ENCODE data around the gene C6orf62. TPM values are rescaled to one million over a fixed set of nuclear protein-coding genes. Genes with fewer than 3 reads are reported as not detected.
"Not testable (repeated sequence)": the region's sequence is repeated elsewhere in the genome, so short reads cannot be mapped to it uniquely, and the experiment has no call there.

C6orf62 gene
- total RNA-seq, 1 experiment from 2014 or later, result 64.9 TPM

GRCh38 chr6:24702720-24703282 is 16.2 kb downstream of the C6orf62 start:
- no peak for DNase-seq (ENCODE audit: low read depth)

GRCh38 chr6:24699521-24700359 is 19.2 kb downstream of the C6orf62 start:
- DNase-seq (ENCODE audit: low read depth), result no peak

DNA sequence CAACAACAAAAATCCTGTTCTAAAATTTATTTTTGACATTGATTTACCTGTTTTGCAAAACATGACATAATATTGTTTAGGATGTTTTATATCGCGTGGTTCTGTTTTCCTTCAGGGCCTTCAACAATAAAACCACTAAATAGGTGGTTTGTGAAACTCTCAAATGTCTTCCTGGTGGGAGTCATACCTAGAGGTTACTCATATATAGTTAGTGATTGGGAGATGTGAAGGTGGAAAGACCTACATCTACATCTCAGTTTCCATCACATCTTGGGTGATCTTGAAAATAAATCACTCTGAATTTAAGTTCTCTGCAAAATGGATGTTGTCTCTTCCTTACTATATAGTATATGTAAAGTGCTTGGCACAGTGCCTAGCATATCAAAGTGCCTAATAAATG is 22.9 kb downstream of the C6orf62 start:
- DNase-seq (ENCODE audit: low read depth), result no peak

- peak; percentile 55 for DNase-seq (ENCODE audit: low read depth)
These were observed 23.3 kb downstream of the C6orf62 start for GRCh38 chr6:24695635-24696034.

DNA sequence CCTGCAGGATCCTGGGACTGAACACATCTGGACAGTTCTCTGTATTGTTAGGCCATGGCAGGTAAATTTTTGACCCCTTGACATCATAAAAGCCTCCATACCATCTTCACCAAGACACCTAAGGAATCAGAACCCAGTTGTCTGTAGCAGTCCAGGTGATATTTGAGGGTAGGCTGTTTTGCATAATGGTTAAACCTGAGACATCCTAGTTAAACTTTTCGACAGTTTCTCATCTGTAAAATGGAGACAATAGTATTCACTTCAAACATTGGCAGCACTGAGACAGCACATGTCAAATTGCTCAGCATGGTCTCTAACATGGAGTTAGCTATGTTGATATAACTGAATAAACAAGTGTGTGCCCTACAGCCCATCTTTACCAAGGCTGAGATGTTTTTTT is 24.8 kb downstream of the C6orf62 start:
- no peak for DNase-seq (ENCODE audit: low read depth)

DNA sequence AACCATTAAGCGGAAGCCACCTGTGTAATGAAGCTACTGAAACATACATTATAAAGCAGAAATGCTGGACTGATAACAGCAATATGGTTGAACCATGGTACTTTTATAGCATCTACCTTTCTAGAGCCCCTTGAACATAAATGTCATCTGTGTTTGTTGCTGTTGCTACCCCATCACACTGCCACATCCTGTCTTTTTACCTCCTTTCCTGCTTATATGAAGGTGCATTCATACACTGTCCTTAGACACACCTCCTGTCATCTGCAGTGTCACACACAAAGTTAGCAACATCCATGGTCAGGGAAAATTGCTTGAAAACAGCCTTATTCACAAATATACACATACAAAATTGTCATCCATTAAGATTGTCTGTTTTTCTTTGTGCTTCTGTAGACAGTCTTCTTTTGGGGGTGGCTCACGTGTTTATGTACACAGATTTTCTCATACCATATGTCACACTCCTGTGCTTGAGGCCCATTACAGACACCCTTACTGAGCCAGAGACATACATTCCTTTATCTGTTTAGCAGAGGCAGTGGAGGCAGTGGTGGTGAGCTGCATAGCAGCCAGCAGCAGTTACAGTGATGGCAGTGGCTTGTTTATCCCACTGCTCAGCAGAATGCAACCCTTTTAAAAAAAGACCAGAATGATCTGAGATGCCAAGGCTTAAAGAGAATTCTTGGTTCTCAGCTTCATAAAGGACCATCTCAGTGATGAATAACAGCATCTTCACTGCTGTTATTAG is 25.9 kb downstream of the C6orf62 start:
- DNase-seq (ENCODE audit: low read depth), result no peak

GRCh38 chr6:24692415-24692814 is 26.5 kb downstream of the C6orf62 start:
- DNase-seq (ENCODE audit: low read depth), result no peak

DNA sequence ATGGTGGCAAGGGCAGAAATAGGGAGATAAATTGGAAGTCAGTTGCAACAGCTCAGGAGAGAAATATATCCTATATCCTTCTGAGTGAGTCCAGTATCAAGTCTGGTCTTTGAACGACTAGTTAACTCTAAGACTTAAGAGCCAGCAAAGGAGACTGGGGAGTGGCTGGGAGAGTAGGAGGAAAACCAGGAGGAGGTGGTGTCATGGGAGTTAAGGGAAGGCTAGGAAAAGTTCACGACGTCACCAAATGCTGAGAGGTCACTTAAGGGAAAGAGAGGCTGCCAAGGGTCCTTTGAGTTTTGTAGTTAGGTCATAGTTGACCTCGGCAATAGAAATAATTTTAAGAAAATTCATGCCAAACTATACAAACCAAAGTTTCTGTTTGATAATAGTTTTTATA is 27.0 kb downstream of the C6orf62 start:
- DNase-seq (ENCODE audit: low read depth), result no peak

DNA sequence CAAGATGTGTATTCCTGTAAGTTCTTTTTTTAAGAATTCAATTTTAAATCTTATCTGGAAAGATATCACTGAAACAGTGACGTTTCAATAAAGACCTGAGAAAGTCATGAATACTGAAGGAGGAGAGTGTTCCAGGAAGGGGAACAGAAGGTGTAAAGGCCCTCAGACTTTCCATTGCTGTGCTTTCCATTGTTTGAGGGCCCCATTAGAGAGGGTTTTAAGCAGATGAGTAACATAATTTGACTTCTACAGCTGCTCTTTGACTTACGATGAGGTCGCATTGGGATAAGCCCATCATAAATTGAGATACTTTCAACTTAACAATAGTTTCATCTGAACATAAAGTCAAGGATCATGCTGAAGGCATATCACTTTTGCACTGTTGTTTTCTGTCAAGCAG is 27.4 kb downstream of the C6orf62 start:
- no peak for DNase-seq (ENCODE audit: low read depth)

GRCh38 chr6:24690593-24690992 is 28.4 kb downstream of the C6orf62 start:
- no peak for DNase-seq (ENCODE audit: low read depth)

GRCh38 chr6:24689964-24690363 is 29.0 kb downstream of the C6orf62 start:
- DNase-seq (ENCODE audit: low read depth), result no peak

GRCh38 chr6:24686946-24687345 is 32.0 kb downstream of the C6orf62 start:
- DNase-seq (ENCODE audit: low read depth), result no peak

- DNase-seq (ENCODE audit: low read depth), result no peak
These were observed 32.5 kb downstream of the C6orf62 start for GRCh38 chr6:24686408-24686807.

DNA sequence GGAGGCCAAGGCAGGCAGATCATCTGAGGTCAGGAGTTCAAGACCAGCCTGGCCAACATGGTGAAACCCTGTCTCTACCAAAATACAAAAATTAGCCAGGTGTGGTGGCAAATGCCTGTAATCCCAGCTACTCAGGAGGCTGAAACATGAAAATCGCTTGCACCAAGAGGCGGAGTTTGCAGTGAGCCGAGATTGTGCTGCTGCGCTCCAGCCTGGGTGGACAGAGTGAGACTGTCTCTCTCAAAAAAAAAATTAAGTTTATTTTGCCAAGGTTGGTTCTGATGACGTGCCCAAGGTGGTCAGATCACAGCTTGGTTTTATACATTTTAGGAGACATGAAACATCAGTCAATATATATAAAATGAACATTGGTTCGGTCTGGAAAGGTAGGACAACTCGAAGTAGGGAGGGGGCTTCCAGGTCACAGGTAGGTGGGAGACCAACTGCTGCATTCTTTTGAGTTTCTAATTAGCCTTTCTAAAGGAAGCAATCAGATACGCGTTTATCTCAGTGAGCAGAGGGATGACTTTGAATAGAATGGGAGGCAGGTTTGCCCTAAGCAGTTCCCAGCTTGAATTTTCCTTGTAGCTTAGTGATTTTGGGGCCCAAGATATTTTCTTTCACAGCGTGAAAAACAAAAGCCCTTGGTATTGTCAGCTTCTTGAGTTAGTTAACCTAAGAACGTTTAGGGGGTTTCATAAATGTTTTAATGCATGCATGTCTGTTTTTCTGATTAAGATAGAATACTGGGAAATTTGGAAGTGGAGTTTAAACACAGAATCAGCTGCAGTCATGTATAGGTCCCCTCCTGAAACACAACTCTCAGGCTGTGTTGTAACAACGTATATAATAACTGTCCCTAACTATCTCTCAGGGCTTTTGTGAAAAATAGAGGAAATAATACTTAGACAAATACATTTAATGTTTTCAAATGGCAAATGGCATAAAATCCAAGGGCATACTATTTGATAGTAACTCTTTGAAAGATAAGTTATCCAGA is 35.4 kb downstream of the C6orf62 start:
- no peak for DNase-seq (ENCODE audit: low read depth)

DNA sequence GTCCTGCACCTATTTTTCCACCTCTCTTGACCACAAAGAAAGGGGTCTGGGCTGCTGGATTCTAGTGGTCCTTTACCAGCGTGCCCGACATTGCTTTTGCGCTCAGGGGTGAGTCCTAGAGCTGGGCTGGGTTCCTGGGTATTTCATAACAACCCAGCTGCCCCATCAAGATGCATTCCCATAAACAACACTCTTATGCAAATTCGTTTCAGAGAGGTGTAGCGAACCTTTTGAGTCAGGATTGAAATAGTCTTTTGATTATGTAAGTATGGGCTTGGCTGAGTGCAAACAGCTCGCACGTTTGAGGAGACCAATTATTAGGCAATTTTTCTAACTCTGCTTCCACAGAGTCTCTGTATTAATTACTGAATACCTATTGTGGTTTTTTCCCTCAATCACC is 38.4 kb downstream of the C6orf62 start:
- DNase-seq (ENCODE audit: low read depth), result no peak

GRCh38 chr6:24678792-24679352 is 40.1 kb downstream of the C6orf62 start:
- DNase-seq (ENCODE audit: low read depth), result not testable (repeated sequence)

DNA sequence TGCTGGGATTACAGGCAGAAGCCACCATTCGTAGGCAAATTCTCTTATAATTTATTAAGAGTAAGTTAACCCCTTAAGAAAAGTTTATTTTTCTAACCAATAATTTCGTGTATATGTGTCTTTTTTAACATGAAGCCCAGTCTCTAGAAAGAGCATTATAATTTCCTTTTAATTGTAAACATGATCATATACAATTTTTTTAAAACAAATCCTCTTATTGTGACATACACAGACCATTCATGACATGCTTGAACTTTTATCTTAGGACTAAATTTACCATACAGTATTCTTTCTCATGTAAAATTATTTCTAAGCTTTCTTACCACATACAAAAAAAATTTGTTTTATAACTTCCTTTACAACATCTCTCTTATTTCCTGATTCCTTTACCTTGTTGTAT is 45.3 kb downstream of the C6orf62 start:
- DNase-seq (ENCODE audit: low read depth), result no peak

DNA sequence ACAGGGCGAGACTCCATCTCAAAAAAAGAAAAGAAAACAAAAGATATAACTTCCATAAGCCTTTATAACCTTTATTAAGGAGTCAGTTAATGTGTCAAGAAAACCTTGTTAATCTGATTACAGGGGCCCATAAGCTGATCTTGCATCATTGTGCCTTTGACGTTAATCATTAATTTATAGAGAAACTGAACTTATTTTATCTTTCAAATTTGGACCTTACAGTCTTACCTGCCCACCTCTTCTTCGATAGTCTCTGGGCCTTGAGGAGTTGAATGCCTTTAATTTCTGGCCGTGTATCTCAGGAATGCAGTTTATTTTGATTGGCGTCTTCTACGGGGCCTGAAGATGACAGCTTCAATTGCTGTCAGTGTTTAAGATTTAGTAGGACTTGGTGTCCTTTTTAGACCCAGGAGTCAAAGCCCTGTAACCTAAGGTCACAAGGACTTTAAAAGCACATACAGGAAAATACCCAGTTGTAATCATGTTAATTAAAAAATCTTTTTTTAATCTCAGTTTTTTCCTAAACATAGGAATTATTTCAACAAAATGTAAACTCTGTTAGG is 46.3 kb downstream of the C6orf62 start:
- no peak for DNase-seq (ENCODE audit: low read depth)

DNA sequence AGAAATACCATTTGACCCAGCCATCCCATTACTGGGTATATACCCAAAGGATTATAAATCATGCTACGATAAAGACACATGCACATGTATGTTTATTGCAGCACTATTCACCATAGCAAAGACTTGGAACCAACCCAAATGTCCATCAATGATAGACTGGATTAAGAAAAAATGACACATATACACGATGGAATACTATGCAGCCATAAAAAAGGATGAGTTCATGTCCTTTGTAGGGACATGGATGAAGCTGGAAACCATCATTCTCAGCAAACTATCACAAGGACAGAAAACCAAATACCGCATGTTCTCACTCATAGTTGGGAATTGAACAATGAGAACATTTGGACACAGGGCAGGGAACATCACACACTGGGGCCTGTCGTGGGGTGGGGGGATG is 47.9 kb downstream of the C6orf62 start:
- not testable (repeated sequence) for DNase-seq (ENCODE audit: low read depth)

- DNase-seq (ENCODE audit: low read depth), result not testable (repeated sequence)
These were observed 48.5 kb downstream of the C6orf62 start for GRCh38 chr6:24670492-24670891.

GRCh38 chr6:24668997-24669361 is 50.0 kb downstream of the C6orf62 start:
- no peak for DNase-seq (ENCODE audit: low read depth)
